Stimulated activated CD4-positive, alpha-beta T cell treated with anti-CD3 and anti-CD28 coated beads, TNF-alpha, amount 100 ng/mL, for 4 hours (primary cell): Measurements from ENCODE around the gene MED27.
"Not testable (repeated sequence)": the region's sequence is repeated elsewhere in the genome, so short reads cannot be mapped to it uniquely, and the experiment has no call there.

Source experiments
- DNase-seq, 3 experiments: peaks; one replicate each; pipeline ENCODE4 v3.0.0-alpha.2; 2020; ENCODE audit warnings: low read depth in 3 of 3

Gene MED27

GRCh38 chr9:132016456-132016855 is 63.2 kb downstream of the MED27 start:
- no peak for DNase-seq

GRCh38 chr9:132015866-132016265 is 63.8 kb downstream of the MED27 start:
- no peak for DNase-seq

GRCh38 chr9:132014218-132014805 is 65.4 kb downstream of the MED27 start:
- DNase-seq = no peak

GRCh38 chr9:132012704-132013357 is 66.8 kb downstream of the MED27 start:
- DNase-seq = no peak

GRCh38 chr9:132011896-132012295 is 67.8 kb downstream of the MED27 start:
- no peak for DNase-seq

- DNase-seq = no peak
Measured at GRCh38 chr9:132011309-132011708, 68.4 kb downstream of the MED27 start.

- DNase-seq = not testable (repeated sequence)
Measured at GRCh38 chr9:132010201-132010600, 69.5 kb downstream of the MED27 start.

GRCh38 chr9:132008855-132009812 is 70.5 kb downstream of the MED27 start:
- no peak for DNase-seq

GRCh38 chr9:132008184-132008803 is 71.4 kb downstream of the MED27 start:
- DNase-seq = no peak

- no peak for DNase-seq
Measured at GRCh38 chr9:132007371-132008025, 72.2 kb downstream of the MED27 start.

- no peak for DNase-seq
Measured at GRCh38 chr9:132006677-132007370, 72.8 kb downstream of the MED27 start.

GRCh38 chr9:132005899-132006298 is 73.8 kb downstream of the MED27 start:
- DNase-seq = no peak

GRCh38 chr9:132004323-132004722 is 75.3 kb downstream of the MED27 start:
- DNase-seq = no peak

GRCh38 chr9:132003896-132004295 is 75.8 kb downstream of the MED27 start:
- DNase-seq = no peak

- DNase-seq = no peak
Measured at GRCh38 chr9:132003319-132003704, 76.4 kb downstream of the MED27 start.

GRCh38 chr9:132002643-132003318 is 76.9 kb downstream of the MED27 start:
- DNase-seq = no peak

- no peak for DNase-seq
Measured at GRCh38 chr9:132001567-132001966, 78.1 kb downstream of the MED27 start.

GRCh38 chr9:132000659-132001058 is 79.0 kb downstream of the MED27 start:
- no peak for DNase-seq

- no peak for DNase-seq
Measured at GRCh38 chr9:131999692-132000551, 79.7 kb downstream of the MED27 start.
